Tongue (tissue), 2 donors: ENCODE measurements around the gene VLDLR. TPM values are rescaled to one million over a fixed set of nuclear protein-coding genes. Genes with fewer than 3 reads are reported as not detected.
A peak's percentile ranks its signal among the peaks of the same experiment; 100 is the strongest.
"Not testable (repeated sequence)": the region's sequence is repeated elsewhere in the genome, so short reads cannot be mapped to it uniquely, and the experiment has no call there.

Source experiments
- DNase-seq: peaks from one replicate; pipeline ENCODE4 v3.0.0-alpha.2; 2015
- total RNA-seq: library from RNA; depleted of rRNA; stranded (reverse); fragments of >200 nt; gene quantifications from one replicate; pipeline ENCODE4 v1.2.3, GENCODE V29; 2014

The VLDLR gene
- total RNA-seq, 1 donor from 2014 or later = 60.1 TPM

DNA sequence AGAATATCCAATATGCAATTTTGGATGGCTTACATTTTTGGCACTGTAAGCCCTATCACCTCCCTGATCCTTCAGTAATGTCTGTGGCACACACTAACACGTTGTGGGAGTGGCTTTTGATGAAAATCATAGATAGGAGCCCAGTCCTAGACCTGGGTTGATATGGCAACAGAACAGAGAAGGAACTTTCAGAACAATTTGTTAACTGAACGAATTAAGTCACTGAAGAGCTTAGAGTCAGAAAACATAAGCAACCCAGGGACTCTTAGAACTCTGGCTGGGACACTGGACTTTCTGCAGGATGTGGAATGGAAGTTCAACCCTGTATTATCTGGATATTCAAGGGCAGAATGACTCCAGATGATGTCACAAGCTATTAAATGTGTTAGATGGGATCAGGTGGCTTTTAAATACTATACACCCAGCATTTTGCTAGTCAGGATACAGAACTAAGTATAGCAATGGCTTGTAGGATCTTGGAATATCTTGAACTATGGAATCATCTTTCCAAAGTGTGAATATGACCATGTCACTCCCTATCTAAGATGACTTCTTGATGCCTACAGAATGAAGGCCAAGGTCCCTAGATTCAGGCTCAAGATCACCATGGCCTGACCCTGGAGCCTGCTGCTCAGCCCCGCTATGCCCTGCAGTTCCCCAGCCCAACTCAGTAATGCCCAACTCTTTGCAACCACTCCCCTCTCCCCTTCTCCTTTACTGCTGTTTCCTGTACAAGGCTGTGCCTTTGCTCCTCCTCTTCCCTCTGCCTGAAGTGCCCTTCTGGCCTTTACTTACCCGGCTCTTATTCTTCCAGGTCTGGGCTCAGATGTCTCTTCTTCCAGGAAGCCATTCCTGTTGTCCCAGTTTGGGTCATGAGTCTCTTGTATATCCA, 42.8 kb downstream of the VLDLR start:
- DNase-seq = no peak

DNA sequence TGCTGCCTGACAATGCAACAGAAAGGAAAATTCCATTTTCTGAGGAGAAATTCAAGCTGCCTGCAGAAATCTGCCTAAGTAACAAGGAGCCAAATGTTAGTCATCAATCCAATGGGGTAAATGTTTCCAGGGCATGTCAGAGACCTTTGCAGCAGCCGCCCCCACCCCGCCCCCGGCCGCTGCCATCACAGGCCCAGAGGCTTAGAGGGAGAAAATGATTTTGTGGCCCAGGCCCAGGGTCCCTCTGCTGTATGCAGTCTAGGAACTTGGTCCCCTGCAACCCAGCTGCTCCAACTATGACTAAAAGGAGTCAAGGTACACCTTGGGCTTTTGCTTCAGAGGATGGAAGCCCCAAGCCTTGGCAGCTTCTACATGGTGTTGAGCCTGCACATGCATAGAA, 45.0 kb downstream of the VLDLR start:
- no peak for DNase-seq

DNA sequence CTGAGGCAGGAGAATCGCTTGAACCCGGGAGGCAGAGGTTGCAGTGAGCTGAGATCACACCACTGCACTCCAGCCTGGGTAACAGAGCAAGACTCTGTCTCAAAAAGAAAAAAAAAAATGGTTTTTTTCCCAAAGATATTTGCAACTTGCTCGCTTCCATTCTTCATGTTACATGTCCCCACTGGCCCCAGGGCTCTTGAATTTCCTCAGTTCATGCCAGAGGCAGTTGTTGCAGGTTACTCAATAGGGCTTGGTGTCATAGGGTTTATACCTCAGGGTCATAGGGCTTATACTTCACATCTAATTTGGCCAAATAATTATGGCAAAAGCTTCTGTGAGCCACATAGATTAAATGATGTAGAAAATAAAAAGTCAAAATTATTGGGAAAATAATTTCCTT, 51.6 kb downstream of the VLDLR start:
- no peak for DNase-seq

DNA sequence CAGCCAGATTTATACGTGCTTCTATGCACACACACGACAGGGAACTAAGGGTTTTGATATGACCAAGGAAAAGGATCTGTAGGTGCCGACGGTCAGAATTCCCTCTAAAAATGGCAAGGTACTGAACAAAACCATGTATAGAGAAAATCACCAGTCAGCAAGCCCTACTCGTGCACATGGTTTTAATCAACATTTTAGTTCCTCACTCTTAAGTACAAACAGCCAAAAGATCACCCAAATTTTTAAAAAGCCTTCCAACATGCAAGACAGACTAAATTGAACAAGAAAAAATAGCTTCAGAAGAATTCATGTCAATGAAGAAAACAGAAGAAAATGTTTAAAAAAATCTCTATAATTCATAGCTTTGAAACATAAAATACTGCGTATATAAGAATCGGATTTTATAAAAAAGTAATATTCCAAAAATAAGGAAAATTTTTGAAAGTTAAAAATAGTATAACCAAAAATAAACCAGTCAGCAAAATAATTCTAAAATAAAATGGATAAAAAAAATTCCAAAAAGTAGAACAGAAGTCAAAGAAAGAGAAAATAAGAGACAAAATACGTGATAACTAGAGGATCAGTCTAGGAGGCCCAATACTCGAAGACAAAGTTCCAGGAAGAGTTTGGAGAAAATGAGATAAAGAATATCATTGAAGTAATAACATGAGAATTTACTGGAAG, 52.7 kb downstream of the VLDLR start:
- DNase-seq = no peak

DNA sequence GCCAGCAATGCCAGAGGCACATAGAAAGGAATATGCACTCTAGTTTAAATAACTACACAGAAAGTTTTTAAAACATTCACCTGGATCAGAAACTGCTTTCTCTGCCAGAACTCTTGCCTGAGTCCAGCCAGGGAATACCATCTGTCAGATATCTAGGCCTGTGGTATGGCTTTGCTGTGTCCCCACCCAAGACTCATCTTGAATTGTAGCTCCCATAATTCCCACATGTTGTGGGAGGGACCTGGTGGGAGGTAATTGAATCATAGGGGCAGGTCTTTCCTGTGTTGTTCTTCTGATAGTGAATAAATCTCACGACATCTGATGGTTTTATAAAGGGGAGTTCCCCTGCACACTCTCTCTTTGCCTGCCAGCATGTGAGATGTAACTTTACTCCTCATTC, 54.2 kb downstream of the VLDLR start:
- no peak for DNase-seq

DNA sequence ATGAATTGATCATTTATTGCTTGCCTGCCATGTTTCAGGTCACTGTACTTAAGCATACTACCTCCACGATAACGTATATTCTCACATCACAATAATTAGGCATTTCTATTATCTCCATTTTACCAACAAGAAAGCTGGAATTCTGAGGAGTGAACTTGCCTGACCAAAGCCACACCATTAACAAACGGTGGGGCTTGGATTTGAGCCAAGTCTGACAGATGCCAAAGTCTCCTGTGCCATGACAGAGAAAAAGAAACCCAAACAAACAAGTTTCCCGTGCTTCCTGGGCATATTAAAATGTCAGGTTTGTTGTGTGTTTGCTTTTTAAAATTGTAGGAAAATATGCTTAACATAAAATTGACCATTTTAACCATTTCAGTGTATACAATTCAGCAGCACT, 54.9 kb downstream of the VLDLR start:
- DNase-seq = no peak

DNA sequence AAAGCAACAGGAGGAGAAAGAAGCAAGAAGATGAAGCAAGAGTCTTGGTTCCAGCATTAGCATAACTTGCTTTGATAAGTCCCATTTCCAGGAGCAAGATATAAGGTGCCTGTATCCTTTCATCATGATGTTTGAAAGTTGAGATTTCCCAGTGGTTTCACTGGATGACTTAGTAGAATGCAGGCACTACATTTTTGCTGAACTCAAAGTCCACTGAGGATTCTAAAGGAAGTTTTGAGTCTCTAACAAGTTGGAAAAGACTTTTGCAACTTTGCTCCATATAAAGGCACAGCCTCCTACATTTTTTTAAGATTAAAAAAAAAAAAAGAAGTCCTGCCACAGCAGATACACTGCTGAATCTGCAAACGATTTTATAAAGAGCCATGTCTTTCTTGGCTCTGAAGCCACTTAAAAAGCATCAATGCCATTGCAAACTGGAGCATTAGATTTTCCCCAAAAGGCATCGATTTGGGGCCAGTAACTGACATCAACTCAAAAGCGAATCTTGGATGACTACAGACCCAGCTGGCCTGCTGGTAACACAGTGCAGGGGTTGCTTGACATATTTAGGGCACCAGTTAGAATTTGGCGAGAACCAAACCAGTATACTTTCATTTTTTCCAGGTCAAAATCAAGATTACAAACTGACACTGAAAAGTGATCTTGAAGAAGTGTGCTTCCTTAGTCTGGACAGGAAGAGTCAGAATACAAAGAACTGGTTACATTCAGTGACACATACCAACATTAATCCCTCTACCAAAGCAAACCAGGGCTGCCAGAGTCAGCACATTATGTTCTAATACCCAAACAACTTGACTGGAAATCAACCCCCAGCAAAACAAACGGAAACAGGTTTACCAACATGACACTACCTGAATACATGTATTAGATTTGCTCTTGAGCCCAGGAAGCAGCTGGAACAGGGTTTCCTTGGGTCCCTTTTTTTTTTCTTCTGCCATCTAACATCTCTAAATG, 56.6 kb downstream of the VLDLR start:
- DNase-seq = peak; percentile 53

DNA sequence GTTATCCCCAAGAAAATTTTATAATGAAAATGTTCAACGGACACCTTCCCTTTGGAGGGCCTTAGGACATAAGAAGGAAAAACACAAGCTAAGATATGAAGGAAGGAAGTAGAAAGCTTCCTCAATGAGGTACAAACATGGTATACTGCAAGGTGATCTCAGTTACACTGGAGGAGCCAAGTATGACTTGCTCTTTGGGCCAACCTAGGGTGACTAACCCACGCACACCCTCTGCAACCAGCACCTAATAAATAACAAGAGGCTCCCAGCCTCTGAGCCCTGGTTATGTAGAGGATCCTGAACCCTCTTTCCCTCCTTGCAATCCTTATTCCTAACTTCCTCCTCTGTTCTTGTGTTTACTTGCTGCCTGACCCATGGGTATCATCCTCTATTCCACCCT, 57.4 kb downstream of the VLDLR start:
- no peak for DNase-seq

DNA sequence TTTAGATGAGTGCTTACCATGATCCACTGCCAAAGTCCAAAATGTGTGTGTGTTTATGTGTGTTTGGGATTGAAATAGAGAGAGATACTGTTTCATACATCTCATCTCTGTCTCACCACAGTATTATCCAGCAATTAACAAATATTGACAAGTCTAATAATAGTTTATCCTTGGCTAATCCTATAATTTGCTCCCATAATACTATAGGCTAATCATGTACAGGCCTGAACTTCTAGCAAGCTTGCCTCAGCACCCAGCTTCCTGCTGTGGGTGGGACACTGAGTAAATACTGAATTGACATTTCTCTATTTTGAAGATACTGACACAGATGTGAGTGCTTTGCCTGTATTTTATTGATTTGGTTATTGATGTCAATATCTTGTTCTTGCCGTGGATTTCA, 60.4 kb downstream of the VLDLR start:
- peak; percentile 31 for DNase-seq

DNA sequence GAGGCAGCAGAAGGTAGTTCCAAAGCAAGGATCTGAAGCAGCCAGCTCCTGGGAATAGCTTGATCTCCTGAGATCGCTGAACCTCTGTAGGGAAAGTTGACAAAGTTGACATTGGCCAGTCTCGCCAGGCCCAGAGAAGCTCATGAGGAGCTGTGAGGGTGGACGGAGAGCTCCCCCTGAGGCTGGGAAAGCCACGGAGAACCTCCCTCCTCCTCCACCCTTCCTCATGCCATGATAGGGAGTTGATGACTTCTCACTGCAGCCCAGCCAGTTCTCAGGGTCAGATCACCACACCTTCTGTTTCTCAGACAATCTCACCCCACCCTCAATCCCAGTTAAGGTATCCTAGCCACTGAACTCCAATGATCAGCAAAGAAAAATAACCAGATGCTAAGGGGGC, 65.3 kb downstream of the VLDLR start:
- DNase-seq = no peak

DNA sequence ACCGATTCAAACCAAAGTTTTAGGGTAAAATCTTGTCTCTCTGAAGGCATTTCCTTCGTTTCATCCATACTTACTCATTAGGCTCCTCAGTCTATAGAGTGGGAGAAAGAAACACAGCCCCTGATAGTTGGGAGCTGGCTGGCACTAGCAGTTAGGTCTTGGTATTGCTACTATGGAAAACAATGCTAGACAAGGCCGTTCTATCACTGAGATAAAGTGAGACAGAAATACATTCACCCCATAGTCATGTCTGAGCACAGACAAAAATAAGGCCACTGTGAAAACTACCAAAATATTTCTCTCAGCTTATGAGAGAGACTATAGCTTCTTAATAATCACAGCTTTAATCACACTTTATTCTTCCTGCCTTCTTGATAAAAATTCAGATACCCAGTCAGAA, 67.0 kb downstream of the VLDLR start:
- DNase-seq = no peak

DNA sequence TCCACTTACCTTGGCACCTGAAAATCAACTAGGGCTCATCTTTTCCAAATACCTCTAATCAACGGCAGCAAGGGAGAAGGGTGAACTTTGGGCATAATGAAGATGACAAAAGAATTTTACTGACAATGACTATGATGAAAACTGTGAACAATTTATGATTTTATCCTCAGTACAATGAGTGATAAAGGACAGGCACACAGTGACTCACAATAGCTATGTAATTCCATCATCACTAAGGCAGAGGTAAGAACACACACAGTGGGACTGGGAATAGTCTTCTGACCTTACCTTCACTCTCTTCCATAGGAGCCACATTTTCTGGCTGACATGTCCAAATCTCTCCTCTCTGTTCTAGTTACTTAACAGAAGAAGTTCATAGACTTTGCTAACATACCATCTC, 69.6 kb downstream of the VLDLR start:
- DNase-seq = no peak

DNA sequence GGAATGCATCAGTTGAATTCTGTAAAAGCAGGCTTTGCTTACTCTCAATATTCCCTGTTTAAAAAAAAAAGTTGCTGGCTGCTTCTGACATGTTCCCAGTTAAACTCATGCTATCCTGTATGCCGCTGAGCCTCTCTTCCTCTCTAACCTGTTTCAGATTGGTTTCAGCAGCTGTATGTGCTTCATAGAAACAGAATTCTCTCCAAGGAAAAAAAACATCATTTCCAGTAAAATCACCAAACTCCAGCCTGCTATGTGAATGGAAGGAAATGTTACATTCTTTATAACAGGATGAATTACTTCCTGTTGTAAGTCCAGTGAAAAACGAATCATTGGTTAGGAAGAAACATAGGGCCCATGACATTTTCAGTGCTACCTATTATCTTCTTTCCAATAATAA, 70.0 kb downstream of the VLDLR start:
- DNase-seq = peak; percentile 36

DNA sequence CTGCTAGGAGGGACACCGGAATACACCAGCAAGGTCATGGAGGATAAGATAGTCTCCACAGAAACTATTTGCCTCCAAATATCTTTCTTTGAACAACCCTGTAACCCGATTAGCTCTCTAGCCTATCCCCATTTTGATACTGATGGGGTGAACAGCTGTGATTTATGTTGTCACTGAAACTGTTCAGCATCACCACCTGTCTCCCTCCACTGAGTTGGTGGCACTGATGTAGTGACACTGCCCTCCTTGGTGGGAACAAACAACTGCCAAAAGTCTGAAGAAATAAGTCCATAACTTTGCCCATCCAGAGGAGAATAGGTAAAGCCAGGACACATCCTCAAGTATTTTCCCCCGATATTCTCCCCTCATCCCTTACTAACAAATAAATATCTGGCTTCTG, 71.5 kb downstream of the VLDLR start:
- peak; percentile 58 for DNase-seq

DNA sequence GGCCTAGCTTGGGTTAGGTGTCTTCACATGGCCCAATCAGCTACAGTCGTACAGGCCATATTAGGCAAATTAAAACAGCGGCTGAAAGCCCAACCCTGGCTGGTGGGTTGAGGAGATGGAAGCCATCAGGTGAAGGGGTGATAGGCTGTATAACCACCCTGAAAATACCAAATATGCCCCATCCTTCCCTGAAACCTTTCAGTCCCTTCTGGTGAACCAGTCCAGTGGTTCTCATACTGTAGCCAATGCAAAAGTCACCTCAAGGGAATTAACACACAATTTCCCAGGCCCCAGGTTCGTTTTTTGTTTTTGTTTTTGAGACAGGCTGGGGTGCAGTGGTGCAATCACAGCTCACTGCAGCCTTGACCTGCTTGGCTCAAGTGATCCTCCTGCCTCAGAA, 75.9 kb downstream of the VLDLR start:
- DNase-seq = no peak

DNA sequence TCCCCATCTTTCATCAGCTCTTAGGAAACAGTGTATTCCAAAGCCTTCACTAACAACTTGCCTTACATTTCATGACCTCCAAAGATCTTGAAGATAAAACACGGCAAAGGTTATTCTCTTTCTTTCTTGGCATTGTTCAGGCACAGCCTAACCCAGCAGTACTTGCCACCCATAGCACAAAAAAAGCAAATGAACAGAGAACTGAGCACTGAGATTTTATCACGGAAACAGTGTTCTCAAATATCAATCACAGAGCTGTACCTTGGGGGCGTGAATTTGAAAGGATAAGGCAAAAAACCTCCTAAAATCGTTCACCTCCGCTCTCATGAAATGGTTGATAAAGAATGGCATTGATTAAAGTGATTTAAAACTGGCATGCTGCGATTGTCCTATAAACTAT, 78.8 kb downstream of the VLDLR start:
- no peak for DNase-seq

DNA sequence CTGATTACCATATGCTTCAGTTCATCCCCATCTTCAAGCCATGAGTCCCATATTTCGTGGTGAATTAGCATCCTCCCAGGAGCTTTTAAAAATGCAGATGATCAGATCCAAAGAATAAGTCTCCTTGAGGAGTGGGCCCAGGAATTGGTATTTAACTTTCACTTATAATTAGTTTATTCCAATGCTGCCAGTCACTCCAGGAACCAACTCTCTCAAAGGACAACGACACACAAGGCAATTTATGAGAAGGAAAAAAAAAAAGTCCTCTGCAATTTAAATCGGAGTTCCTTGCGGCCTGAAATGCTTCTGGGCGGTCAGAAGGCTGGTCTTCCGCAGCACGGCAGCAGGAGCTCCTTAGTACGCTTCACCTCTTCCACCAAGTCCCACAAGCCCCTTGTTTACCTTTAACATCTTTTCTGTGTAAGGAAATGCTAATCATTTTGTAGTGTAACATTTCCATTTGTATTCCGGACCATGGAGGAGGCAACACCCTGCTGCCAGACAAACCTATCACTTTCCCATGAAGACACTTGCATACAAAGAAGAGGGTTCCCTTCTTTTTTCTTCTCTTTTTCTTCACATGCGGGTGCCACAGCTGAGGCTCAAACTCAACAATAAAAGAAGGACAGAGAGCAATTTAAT, 79.4 kb downstream of the VLDLR start:
- no peak for DNase-seq

DNA sequence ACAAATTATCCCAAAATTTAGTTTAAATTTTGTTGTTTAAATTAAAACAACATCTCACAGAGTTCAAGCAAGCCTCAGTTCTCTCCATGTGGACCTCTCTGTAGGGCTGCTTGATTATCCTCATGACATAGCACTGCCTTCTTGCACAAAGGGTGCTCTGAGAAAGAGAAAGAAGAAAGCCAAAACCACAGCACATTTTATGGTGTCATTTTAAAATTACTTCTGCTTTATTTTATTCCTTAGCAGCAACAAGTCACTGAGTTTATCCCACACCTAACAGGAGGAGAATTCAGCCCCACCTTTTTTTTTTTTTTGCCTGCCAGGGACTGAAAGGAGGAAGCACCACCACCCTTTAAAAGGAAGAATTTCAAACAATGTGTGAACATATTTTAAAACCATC, 82.9 kb downstream of the VLDLR start:
- DNase-seq = no peak

DNA sequence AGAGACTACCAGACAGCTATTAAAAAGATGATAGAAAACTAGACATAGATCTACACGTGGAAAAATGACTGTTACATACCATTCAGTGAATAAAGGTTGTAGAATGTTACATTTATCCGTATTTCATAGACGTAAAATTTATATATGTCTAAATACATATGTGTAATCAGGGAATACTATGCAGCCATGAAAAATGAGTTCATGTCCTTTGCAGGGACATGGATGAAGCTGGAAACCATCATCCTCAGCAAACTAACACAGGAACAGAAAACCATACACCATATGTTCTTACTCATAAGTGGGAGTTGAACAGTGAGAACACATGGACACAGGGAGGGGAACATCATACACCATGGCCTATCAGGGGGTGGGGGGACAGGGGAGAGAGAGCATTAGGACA, 85.7 kb downstream of the VLDLR start:
- not testable (repeated sequence) for DNase-seq
